Left renal cortex interstitium (tissue), 4 donors: ENCODE measurements around the gene DIRAS3. TPM values are rescaled to one million over a fixed set of nuclear protein-coding genes. Genes with fewer than 3 reads are reported as not detected.
A peak's percentile ranks its signal among the peaks of the same experiment; 100 is the strongest.
"Not testable (repeated sequence)": the region's sequence is repeated elsewhere in the genome, so short reads cannot be mapped to it uniquely, and the experiment has no call there.

Experiments
- DNase-seq, 4 donors: peaks; one replicate each; pipeline ENCODE4 v3.0.0-alpha.2; 2013; ENCODE audit warnings: low read depth in 4 of 4, low spot score in 2 of 4, missing footprints in 1 of 4
- polyA plus RNA-seq, 4 donors: library from polyadenylated mRNA; unstranded; fragments of 120-200 nt; gene quantifications; one replicate each; pipeline ENCODE4 v1.2.1, GENCODE V29; 2013; ENCODE audit not compliant: insufficient read length in 4 of 4

The DIRAS3 gene
- polyA plus RNA-seq, 4 donors, result 1.3 to 4.4 (median 2.3) TPM

DNA sequence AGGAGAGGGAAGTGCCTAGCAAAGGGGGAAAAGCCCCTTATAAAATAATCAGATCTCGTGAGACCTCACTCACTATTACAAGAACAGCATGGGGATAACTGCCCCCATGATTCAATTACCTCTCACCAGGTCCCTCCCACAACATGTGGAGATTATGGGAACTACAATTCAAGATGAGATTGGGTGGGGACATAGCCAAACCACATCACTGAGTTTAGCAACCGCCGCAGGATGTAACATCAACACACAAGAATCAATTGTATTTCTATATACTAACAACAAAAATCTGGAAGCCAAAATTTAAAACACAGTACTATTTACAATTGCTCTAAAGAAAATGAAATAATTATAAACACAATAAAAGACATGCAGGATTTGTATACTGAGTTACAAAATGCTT is 21.9 kb downstream of the DIRAS3 start:
- no peak for DNase-seq

DNA sequence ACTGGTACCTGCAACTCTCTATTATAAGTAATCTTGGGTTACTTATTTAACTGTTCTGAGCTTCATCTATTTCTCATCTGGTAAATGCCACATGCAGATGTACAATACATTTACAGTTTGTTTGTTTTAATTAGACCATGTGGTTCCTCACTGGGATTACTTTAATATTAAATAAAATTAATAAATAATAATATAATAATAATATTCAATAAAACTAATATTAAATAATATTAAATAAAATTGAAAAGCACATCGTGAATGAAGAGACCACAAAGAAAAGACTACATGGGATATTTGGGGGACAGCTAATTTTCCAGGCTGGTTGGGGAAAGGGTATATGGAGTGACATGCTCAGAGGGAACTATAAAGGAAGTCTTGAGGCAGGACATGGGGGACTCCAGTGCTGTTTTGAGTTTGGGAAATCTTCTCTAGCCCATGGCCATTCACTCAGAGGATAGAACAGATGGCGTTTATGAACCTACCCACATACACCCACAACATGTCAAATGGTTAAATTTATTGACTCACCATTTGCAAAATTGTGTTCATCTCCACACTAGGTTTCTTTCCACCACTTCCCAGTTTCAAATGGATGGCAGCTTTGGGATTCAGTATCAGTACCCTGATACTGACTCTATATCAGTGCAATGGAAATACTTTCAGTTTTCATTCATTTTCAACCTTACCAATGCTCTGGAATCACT is 25.6 kb downstream of the DIRAS3 start:
- no peak for DNase-seq

DNA sequence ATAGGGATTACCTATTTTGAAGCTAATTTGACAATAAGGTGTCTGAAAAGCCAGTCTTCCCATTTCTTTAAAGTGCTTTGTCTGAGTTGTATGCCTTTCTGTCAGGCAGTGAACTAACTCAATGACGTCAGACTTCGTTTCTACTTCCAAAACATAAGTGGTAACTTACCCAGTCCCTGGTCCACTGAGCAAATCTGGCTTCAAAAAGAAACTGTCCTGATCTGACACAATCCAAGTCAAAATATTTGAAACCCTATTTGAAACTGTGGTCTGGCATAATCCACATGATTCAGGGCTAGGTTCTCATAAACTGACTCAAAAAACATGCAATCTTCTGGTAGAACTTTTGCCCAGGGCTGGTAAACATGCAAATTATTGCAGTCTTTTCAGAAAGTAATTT is 34.0 kb downstream of the DIRAS3 start:
- no peak for DNase-seq

GRCh38 chr1:68015971-68016370 is 34.5 kb downstream of the DIRAS3 start:
- DNase-seq, result no peak

- DNase-seq, result no peak
Observed at GRCh38 chr1:68015369-68015768, 35.1 kb downstream of the DIRAS3 start.

DNA sequence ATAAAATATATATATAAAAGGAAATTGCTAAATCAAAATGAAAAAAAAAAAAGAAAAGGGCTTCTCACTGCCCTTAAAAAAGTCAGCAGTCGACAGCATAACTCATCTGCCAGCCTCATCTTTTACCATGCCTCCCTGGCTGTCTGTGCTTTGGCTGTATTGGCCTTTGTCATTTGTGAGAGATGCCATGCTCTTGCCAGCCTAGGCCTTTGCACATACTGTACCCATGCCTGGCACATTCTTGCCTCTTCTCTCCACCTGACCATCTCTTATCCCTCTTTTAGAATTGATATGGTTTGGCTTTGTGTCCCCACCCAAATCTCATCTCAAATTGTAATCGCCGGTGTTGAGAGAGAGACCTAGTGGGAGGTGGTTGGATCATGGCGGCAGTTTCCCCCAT is 37.1 kb downstream of the DIRAS3 start:
- DNase-seq, result no peak

DNA sequence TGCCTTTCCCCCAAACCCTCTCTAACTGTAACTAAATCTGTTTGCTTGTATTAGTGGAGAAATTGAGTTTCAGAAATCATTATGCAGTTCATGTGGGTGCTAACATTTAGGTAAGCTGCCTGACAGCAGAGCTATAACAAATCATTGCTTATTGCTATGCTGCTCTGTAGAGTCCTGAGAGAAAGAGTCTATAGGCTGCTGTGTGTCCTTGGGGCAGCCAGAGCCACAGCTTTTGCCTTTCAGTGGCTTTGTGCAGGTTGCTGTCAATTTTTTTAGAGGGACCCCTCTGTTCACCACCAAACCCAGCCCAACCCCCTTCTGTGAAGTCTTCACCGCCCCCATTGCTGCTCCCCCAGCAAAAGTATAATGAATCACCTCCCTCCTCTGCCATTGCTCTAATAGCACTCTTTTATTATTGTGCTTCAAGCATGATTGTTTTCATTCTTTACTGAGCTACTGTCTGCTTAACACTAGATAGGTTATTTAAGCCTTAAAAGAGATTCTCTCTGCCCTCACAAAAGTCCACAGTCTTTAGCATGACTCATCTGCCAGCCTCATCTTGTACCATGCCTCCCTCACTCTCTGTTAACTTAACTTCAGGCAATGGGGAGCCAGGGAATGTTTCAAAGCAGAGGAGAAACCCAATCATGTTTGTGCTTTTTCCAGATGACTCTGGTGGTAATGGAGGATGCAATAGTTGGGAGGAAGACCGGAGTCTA is 38.6 kb downstream of the DIRAS3 start:
- DNase-seq, result no peak

DNA sequence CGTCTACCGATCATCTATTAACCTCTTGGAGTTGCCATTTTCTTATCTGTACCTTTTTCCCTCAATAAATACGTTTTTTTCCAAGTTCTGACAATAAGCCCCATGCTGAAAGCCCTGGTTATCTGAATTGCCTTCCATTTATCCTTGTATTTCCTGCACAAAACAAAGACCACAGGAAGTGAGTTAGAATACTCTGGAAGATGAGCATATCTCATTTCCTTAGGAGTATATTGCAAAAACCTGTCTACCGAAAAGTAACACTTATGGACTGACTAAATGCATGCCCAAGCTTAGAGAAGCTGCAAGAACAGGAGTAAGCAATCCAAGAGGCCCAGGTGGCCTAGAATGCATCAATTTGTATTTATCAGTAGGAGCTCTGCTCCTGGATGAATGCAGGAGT is 39.9 kb downstream of the DIRAS3 start:
- no peak for DNase-seq

DNA sequence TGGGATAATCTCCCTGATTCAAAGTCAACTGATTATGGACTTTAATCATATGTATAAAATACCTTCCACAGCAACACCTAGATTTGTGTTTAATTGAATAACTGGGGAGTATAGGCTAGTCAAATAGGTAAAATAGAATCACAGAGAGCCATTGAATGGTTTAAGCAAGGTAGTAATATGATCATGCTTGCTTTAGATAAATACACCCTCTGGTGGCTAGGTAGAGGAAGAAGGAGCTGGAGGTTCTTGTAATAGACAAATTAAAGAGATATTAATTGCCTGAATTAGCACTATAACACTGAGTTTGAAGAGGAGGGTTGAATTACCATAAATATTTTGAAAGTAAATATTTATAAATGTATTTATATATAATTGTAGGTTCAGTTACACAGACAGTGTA is 40.3 kb downstream of the DIRAS3 start:
- peak in 1 of 4 donors; percentile 8 for DNase-seq

DNA sequence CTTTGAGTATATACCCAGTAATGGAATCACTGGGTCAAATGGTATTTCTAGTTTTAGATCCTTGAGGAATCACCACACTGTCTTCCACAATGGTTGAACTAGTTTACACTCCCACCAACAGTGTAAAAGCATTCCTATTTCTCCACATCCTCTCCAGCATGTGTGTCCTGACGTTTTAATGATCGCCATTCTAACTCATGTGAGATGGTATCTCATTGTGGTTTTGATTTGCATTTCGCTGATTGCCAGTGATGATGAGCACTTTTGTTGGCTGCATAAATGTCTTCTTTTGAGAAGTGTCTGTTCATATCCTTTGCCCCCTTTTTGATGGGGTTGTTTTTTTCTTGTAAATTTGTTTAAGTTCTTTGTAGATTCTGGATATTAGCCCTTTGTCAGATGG is 46.8 kb downstream of the DIRAS3 start:
- not testable (repeated sequence) for DNase-seq

DNA sequence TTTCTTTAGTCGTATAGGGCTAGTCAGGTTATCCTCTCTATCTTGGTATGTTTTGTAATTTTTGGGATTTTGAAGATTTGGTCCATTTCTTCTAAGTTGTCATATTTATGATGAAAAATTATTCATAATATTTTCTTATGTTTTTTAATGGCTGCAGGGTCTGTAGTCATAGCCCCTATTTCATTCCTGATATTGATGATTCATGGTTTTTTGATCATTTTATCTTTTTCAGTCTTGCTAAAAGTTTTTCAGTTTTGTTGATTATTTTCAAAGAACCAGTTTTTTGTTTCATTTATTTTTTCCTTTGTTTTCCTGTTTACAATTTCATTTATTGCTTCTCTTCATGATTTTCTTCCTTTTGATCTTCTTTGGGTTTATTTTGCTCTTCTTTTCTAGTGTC is 50.2 kb downstream of the DIRAS3 start:
- no peak for DNase-seq

DNA sequence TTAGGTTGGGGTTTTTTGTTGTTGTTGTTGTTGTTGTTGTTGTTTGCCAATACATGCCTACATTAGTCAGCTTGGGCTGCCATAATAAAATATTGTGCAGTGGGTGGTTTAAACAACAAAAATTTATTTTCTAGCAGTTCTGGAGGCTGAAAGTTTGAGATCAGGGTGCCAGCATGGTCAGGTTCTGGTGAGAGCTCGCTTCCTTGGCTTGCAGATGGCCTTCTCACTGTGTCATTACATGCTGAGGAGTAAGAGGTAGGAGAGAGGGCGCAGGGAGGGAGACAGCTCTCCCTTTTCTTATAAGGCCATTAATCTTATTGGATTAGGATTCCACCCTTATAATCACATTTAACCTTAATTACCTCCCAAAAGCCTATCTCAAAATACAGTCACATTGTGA is 52.7 kb downstream of the DIRAS3 start:
- DNase-seq, result no peak

Other genes starting within 250 kb of the DIRAS3 start
- gene GNG12, start 217.2 kb downstream of the DIRAS3 start, polyA plus RNA-seq, result 100 to 1,000 TPM in 3 of 4 donors, 10 to 100 TPM in 1; 83.3 to 111 (median 106) TPM
- gene WLS, start 181.9 kb upstream of the DIRAS3 start, polyA plus RNA-seq, result 100 to 1,000 TPM; 130 to 191 (median 130) TPM